ENCODE measurements around the gene TREML2.

TREML2 gene

GRCh38 chr6:41155132-41155805 is 45.7 kb downstream of the TREML2 start:
- in situ Hi-C loops (cut with HindIII; ENCODE audit: low sequenced_read_pairs), result no loop called here

- in situ Hi-C loops (cut with HindIII; ENCODE audit: low sequenced_read_pairs), result no loop called here
These were observed 46.8 kb downstream of the TREML2 start, which contains the start of gene TREML1 for GRCh38 chr6:41153992-41154625. TSS of gene TREML1 (minus strand) at chr6:41154347. CDS start at chr6:41154288, 59 bp downstream.

- in situ Hi-C loops (cut with HindIII; ENCODE audit: low sequenced_read_pairs), result no loop called here
These were observed 47.5 kb downstream of the TREML2 start for GRCh38 chr6:41153451-41153850.

- in situ Hi-C loops (cut with HindIII; ENCODE audit: low sequenced_read_pairs), result no loop called here
These were observed 50.3 kb downstream of the TREML2 start for GRCh38 chr6:41150671-41151070.

GRCh38 chr6:41147917-41148316 is 53.0 kb downstream of the TREML2 start:
- in situ Hi-C loops (cut with HindIII; ENCODE audit: low sequenced_read_pairs), result no loop called here

Measured in DLD1 (cell line).